Medulla oblongata (tissue), 1 donor: ENCODE results near the gene TRIM42.

Experiments used
- DNase-seq: peaks from one replicate; pipeline ENCODE4 v3.0.0-alpha.2; 2015; ENCODE audit errors: extremely low spot score

The TRIM42 gene

DNA sequence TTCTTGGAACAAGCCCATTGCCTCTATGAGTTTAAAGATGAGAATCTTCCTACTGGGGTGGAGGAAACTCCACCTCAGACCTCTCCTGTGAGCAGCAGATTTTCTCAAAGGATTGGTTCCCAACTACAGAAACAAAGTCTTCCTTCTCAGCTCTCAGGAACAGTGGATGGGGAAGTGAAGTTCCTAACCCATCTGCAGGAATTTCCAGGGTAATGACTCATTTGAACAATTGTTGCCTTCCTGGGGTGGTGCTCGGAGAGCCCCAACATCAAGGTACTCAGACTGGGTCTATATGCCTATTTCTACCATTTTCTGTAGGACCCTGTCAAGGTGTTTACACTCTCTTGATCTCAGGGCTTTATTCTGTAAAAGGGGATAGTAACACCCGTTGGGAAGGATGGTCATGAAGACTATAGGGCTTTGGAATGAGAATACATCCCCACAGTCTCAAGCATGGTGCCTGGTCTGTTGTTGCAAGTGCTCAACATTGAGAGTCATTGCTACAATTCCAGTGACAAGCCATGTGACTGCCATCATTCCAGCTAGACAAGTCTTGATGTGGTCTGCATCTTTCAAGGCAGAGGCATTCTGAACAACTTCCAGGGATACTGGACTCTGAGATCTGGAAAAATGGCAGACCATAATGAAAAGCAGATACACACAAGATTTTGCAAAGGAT, 33.0 kb downstream of the TRIM42 start:
- DNase-seq = no peak

GRCh38 chr3:140711390-140712035, 33.6 kb downstream of the TRIM42 start:
- DNase-seq = no peak

DNA sequence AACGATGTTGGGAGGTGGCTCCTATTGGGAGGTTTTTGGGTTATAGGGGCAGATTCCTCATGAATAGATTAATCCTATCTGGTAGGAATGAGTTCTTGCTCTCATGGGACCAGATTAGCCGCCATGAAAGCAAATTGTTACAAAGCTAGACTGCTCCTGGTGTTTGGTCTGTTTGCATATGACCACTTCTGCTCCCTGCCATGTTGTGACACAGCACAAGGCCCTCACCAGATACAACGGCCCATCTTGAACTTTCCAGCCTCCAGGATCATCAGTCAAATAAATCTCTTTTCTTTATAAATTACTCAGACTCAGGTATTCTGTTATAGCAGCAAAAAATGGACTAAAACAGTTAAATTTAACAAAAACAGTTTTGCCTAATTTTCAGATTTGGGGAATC, 34.4 kb downstream of the TRIM42 start:
- no peak for DNase-seq

DNA sequence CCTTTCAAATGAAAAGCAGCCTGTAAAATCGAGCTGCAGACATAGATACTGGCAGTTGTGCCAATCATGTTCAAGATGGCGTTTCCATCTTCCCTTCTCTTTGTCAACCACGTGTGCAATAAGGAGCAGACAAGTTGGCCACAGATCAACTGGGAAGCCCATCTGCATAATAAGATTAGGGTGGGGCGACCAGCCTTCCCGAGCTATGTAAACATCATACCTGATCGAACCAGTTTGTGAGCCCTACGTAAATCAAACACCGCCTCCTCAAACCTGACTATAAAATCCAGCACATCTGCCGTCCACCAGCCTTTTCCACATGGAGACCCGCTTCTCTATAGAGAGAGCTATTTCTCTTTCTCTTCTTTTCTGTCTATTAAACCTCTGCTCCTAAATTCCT, 37.2 kb downstream of the TRIM42 start:
- DNase-seq = no peak

DNA sequence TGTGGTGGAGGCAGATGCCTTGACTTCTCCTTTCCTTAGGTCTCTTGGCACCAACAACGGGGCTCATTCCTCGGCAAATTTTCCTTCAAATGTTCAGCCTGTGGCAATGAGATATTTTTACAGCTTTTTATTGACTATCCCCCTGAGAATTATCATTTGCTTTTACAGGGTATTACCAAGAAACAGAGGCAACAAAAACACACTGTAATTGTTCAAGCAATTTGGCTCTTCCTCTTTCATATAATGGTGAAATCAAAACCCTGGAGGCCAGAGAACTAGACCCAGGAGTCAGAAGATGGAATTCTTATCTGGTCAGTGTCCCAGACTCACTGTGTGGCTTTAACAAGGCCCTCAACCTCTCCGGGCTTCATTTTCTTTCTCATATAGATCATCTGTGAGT, 40.1 kb downstream of the TRIM42 start:
- no peak for DNase-seq

- no peak for DNase-seq
Measured at GRCh38 chr3:140719841-140720614, 42.2 kb downstream of the TRIM42 start.

- DNase-seq = no peak
Measured at GRCh38 chr3:140723576-140723975, 45.7 kb downstream of the TRIM42 start.

- no peak for DNase-seq
Measured at GRCh38 chr3:140724856-140725812, 47.3 kb downstream of the TRIM42 start.

GRCh38 chr3:140726066-140726465, 48.2 kb downstream of the TRIM42 start:
- no peak for DNase-seq

- no peak for DNase-seq
Measured at GRCh38 chr3:140727886-140728285, 50.0 kb downstream of the TRIM42 start.

DNA sequence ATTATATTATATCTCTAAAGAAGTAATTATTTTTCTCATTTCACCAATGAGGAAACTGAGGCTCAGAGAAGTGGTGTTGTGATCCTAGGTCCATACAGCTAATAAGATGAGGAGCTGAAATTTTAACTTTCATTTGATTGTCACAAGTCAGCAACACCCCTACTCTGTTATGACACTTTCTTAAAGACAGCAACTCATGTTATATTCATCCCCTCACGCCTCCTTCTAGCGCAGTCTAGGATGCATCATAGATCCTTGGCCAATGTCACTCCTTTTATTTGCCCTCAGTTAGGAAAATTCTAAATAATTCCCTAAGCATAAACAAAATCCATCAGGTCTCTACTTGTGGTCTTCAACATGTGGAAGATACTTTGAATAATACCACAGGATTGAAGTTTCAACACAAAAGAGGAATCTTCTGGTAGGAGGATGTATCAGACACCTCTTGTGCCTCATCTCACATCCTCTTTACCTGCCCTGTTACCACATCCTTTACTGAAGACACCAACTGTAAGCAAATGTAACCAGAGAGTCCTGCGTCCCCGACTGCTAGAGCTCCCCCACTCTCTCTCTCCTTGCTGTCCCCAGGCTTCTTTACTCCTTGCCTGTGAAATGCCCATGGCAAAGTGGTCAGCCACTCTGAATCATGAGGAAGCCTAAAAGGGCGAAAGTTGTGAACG, 53.7 kb downstream of the TRIM42 start:
- DNase-seq = no peak

GRCh38 chr3:140733623-140734022, 55.8 kb downstream of the TRIM42 start:
- no peak for DNase-seq

DNA sequence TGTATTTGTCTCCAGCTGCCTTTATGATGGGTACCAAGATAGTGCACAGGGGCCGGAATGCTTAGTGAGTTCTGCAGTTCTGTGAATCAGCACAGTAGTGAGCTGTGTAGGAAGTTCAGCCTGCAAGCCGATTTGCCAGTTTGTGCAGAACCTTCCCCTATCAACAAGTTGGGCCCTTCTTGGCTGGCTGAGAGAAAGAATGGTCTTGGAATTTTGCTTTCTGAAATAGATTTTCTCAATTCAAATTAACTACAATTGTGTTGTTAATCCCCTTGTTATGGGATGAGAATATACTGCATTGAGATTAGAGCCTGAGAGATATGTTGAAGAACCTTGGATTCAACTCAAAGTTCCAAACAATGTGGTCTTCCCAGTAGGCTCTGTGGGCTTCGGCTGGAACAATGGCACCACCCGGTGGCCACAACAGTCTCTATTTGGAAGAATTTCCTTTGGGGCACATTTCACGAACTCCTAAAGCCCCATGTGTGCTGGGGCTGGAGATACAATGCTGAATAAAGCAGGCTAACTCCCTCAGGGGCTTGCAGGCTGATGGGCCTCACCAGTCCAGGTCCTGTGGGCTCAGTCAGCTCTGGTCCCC, 59.1 kb downstream of the TRIM42 start:
- peak; percentile 54 for DNase-seq

DNA sequence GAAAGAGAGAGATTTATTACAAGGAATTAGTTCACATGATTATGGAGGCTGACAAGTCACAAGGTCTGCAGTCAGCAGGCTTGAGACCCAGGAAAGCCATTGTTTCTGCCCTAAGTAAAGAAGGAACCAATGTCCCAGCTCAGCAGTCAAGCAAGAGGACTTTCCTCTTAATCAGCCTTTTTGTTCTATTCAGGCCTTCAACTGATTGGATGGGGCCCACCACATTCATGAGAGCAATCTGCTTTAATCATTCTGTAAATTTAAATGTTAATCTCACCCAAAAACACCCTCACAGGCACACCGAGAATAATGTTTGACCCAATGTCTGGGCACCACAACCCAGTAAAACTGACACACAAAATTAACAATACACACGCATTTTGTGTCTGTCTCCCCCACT, 64.3 kb downstream of the TRIM42 start:
- DNase-seq = no peak

DNA sequence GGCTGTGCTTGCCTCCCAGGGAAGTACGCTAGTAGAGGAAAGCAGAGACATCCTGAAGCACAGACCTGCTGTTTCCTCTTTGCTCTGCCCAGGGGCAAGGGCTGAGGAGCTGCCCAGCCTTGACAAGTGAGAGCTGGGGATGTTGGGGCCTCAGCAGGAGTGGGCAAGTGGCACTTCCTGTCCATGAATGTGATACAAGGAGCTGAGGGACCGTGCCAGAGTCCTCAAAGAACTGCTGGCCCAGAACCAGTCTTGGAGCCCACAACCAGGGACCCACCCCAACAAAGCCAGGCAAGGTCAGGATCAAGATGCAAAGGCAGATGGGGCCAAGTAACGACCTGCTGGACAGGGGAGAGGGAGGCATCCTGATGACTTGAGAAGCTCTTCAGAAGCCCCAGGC, 70.3 kb downstream of the TRIM42 start:
- DNase-seq = no peak

- DNase-seq = no peak
Measured at GRCh38 chr3:140748903-140749302, 71.0 kb downstream of the TRIM42 start.
